Ishikawa (cell line): ENCODE data around the gene AFF2.

Experiments
- CREB1 ChIP-seq: IDR thresholded peaks from 2 replicates; pipeline ENCODE4 v1.6.1; 2012; ENCODE audit warnings: low read depth
- EP300 ChIP-seq: IDR thresholded peaks from 2 replicates; pipeline ENCODE4 v1.6.1; 2012; ENCODE audit warnings: borderline replicate concordance
- TAF1 ChIP-seq: IDR thresholded peaks from 2 replicates; pipeline ENCODE4 v1.6.1; 2012; ENCODE audit warnings: low read depth, mild to moderate bottlenecking
- YY1 ChIP-seq: IDR thresholded peaks from 2 replicates; pipeline ENCODE4 v1.6.1; 2012; ENCODE audit warnings: low read depth
- TF ChIP-seq, protein P1 (sequence below): IDR thresholded peaks from 2 replicates; pipeline ENCODE4 v1.6.1; 2012

DNA sequence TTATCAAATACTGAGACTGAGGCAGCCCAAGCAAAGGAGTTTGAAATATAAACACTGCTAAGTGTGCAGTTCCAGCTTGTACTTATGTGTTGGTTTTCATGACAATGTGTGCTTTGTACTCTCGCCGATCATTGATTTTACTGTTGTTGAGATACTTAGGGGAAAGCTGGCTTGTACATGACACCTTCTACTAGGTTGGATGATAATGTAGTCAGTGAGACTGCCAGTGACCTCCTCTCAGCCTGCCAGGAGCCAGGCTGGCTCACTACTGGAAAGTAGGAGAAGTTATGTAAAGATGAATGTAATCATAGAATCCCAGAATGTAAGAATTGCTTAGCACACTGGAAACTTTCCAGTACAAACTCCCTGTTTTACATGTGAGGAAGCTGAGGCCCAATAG, 132.0 kb downstream of the AFF2 start:
- TF ChIP-seq TAF1 = no peak
- TF ChIP-seq, protein P1, sequence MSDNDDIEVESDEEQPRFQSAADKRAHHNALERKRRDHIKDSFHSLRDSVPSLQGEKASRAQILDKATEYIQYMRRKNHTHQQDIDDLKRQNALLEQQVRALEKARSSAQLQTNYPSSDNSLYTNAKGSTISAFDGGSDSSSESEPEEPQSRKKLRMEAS = no peak
- no peak for TF ChIP-seq CREB1
- no peak for TF ChIP-seq EP300
- no peak for TF ChIP-seq YY1
